GM12878 (cell line): ENCODE measurements around the gene ANKS1A. TPM values are rescaled to one million over a fixed set of nuclear protein-coding genes. Genes with fewer than 3 reads are reported as not detected.

ENCODE experiments used
- ATAC-seq: fragments of 200-7000 bp; cut with Tn5 transposase; 3 replicates; pipeline ENCODE4 v1.9.1; 2020; ENCODE audit warnings: mild to moderate bottlenecking, moderate library complexity
- BruUV-seq: library from RNA; stranded (reverse); fragments of 400-500 nt; replicated peaks from 2 replicates; lab custom pipeline; 2021; lab: Mats Ljungman, UMichigan
- CTCF ChIA-PET: fragments of 300-600 bp; sonication (Branson Sonifier 250); formaldehyde crosslinking; extraction: SDS; loops from one replicate; lab custom pipeline; 2021; ENCODE audit warnings: inconsistent platforms; lab: Yijun Ruan, JAX
- POLR2A ChIA-PET: fragments of 350-600 bp; formaldehyde crosslinking; extraction: SDS; loops from one replicate; lab custom pipeline; 2021; ENCODE audit warnings: inconsistent platforms; lab: Charles Lee
- RAD21 ChIA-PET: fragments of 300-600 bp; sonication (Branson Sonifier 250); formaldehyde crosslinking; loops from one replicate; lab custom pipeline; 2023; ENCODE audit warnings: antibody characterized with exemption; ENCODE audit not compliant: unreplicated experiment; lab: Charles Lee
- SMC1A ChIA-PET: fragments of 300-600 bp; sonication (Branson Sonifier 250); formaldehyde crosslinking; loops from one replicate; lab custom pipeline; 2023; ENCODE audit not compliant: unreplicated experiment, uncharacterized antibody; lab: Charles Lee
- DNase-seq: peaks from one replicate; pipeline ENCODE4 v3.0.0-alpha.2; 2011; ENCODE audit warnings: low read depth, low spot score
- FAIRE-seq: peaks from 3 replicates; lab custom pipeline; 2011; peaks lifted over from hg19 to GRCh38; lab: Jason Lieb, UNC
- H2AFZ ChIP-seq: 2 replicates; pipeline ENCODE4 v1.6.0; 2011; ENCODE audit warnings: low read depth, low read length, control low read depth; ENCODE audit not compliant: control insufficient read depth
- H3K27ac ChIP-seq: 2 replicates; pipeline ENCODE4 v1.5.1; 2011; ENCODE audit warnings: control low read depth; ENCODE audit not compliant: control insufficient read depth, insufficient read depth
- H3K27me3 ChIP-seq, 2 experiments: replicated peaks in 1 of 2; 2 replicates each; pipeline versions ENCODE4 v1.6.0 to v1.6.1; 2011; ENCODE audit warnings: low read length in 1 of 2; ENCODE audit not compliant: control insufficient read depth in 2 of 2, insufficient read depth in 2 of 2
- H3K36me3 ChIP-seq, 2 experiments: 2 replicates each; pipeline ENCODE4 v1.5.1; 2011; ENCODE audit warnings: low read length in 1 of 2; ENCODE audit not compliant: control insufficient read depth in 2 of 2, insufficient read depth in 2 of 2
- H3K4me1 ChIP-seq: 2 replicates; pipeline ENCODE4 v1.6.1; 2011; ENCODE audit warnings: mild to moderate bottlenecking, low read length, moderate library complexity, mixed read lengths; ENCODE audit not compliant: control insufficient read depth, insufficient read depth
- H3K4me2 ChIP-seq: 2 replicates; pipeline ENCODE4 v1.6.0; 2011; ENCODE audit warnings: control low read depth; ENCODE audit not compliant: control insufficient read depth, insufficient read depth
- H3K4me3 ChIP-seq: fragments of 200-600 bp; sonication (generic); 2 replicates; pipeline ENCODE4 v1.5.1; 2016
- H3K79me2 ChIP-seq: 2 replicates; pipeline ENCODE4 v1.6.0; 2011; ENCODE audit warnings: low read length; ENCODE audit not compliant: control insufficient read depth, insufficient read depth
- H3K9ac ChIP-seq: 2 replicates; pipeline ENCODE4 v1.8.0; 2011; ENCODE audit warnings: low read length, control low read depth, mixed read lengths; ENCODE audit not compliant: control insufficient read depth, insufficient read depth
- H3K9me3 ChIP-seq: replicated peaks from 3 replicates; pipeline ENCODE4 v1.5.1; 2011; ENCODE audit warnings: mild to moderate bottlenecking, low read length; ENCODE audit not compliant: control insufficient read depth, insufficient read depth
- H4K20me1 ChIP-seq: 2 replicates; pipeline ENCODE4 v1.6.0; 2011; ENCODE audit not compliant: control insufficient read depth, insufficient read depth
- BHLHE40 ChIP-seq, 2 experiments: fragments of 450-650 bp in 1 of 2; IDR thresholded peaks; 2 replicates each; pipeline ENCODE4 v1.6.1; 2011 to 2017; ENCODE audit warnings: low read depth in 2 of 2, borderline replicate concordance in 1 of 2, improper control_type of control experiment in 1 of 2, low read length in 1 of 2, mild to moderate bottlenecking in 1 of 2
- CEBPB ChIP-seq, 2 experiments: fragments of 150-350 bp in 1 of 2; IDR thresholded peaks; 2 replicates each; pipeline ENCODE4 v1.6.1; 2012 to 2014; ENCODE audit warnings: low read depth in 2 of 2, low read length in 2 of 2, borderline replicate concordance in 1 of 2, inconsistent platforms in 1 of 2
- ESRRA ChIP-seq: IDR thresholded peaks from 2 replicates; pipeline ENCODE4 v1.6.1; 2012; ENCODE audit warnings: mild to moderate bottlenecking, low read length, improper control_type of control experiment
- JUNB ChIP-seq: IDR thresholded peaks from 2 replicates; pipeline ENCODE4 v1.6.1; 2016; ENCODE audit warnings: antibody characterized with exemption, mild to moderate bottlenecking
- KLF5 ChIP-seq: fragments of 450-650 bp; IDR thresholded peaks from 2 replicates; pipeline ENCODE4 v1.6.1; 2014; ENCODE audit warnings: mild to moderate bottlenecking; ENCODE audit not compliant: partially characterized antibody
- MTA2 ChIP-seq: fragments of 450-650 bp; IDR thresholded peaks from 2 replicates; pipeline ENCODE4 v1.6.1; 2016; ENCODE audit warnings: low read depth, mild to moderate bottlenecking, moderate library complexity
- NFYA ChIP-seq: IDR thresholded peaks from 2 replicates; pipeline ENCODE4 v1.6.1; 2011; ENCODE audit warnings: low read depth, mild to moderate bottlenecking, low read length, improper control_type of control experiment, borderline replicate concordance
- PAX5 ChIP-seq: IDR thresholded peaks from 2 replicates; pipeline ENCODE4 v1.6.1; 2011; ENCODE audit warnings: low read depth, low read length, borderline replicate concordance
- RUNX3 ChIP-seq: IDR thresholded peaks from 2 replicates; pipeline ENCODE4 v1.6.1; 2012; ENCODE audit warnings: low read length, inconsistent platforms
- SMARCA5 ChIP-seq: fragments of 450-650 bp; IDR thresholded peaks from 2 replicates; pipeline ENCODE4 v1.6.1; 2017; ENCODE audit warnings: mild to moderate bottlenecking
- STAT1 ChIP-seq: fragments of 450-650 bp; conservative IDR thresholded peaks from 2 replicates; pipeline ENCODE4 v1.6.1; 2014; ENCODE audit warnings: antibody characterized with exemption, mild to moderate bottlenecking
- TARDBP ChIP-seq: IDR thresholded peaks from 2 replicates; pipeline ENCODE4 v1.6.1; 2016; ENCODE audit warnings: borderline replicate concordance
- ZBED1 ChIP-seq: IDR thresholded peaks from 2 replicates; pipeline ENCODE4 v1.6.1; 2016; ENCODE audit warnings: borderline replicate concordance
- ZNF24 ChIP-seq: fragments of 450-650 bp; IDR thresholded peaks from 2 replicates; pipeline ENCODE4 v1.6.1; 2017; ENCODE audit warnings: antibody characterized with exemption, mild to moderate bottlenecking
- WGBS: methylation state at CpG from one replicate; pipeline ENCODE4 v1.1.6; 2016; ENCODE audit warnings: low lambda C conversion rate; ENCODE audit not compliant: insufficient replicate concordance, insufficient coverage; ENCODE audit errors: missing lambda C conversion rate; 5-methylcytosine and 5-hydroxymethylcytosine counted together
- in situ Hi-C: fragments of 300-500 bp; cut with MboI; formaldehyde crosslinking; loops from 9 replicates; pipeline ENCODE4 v1.14.3; 2018; ENCODE audit warnings: mixed read lengths
- intact Hi-C: fragments of 100-400 bp; cut with micrococcal nuclease; formaldehyde crosslinking; loops from one replicate; pipeline ENCODE4 v1.14.2; 2022; ENCODE audit not compliant: unreplicated experiment
- polyA plus RNA-seq, 11 experiments: library from polyadenylated mRNA; depleted of rRNA in 4 of 11; unstranded in 6 of 11; stranded (reverse) in 5 of 11; fragments of >200 nt; fragmentation: Nextera tagmentation in 4 of 11; fragmentation: Illumina TruSeq in 1 of 11; extraction: Ambion mirVana in 4 of 11; extraction: Trizol in 1 of 11; gene quantifications; 1 replicate in 1 of 11; 2 replicates in 10 of 11; pipeline versions ENCODE4 v1.2.1 to v1.2.3, GENCODE V29; 2011 to 2016; ENCODE audit warnings: inconsistent platforms in 2 of 11, missing spikeins in 2 of 11, low read depth in 1 of 11
- total RNA-seq, 4 experiments: library from RNA; depleted of rRNA in 3 of 4; stranded (reverse); fragments of >200 nt in 3 of 4; fragmentation: Illumina TruSeq in 1 of 4; extraction: Trizol in 1 of 4; gene quantifications; 2 replicates each; pipeline versions ENCODE4 v1.2.1 to v1.2.3, GENCODE V29; 2013 to 2021
- TF ChIP-seq, protein P1 (sequence below): fragments of 450-650 bp; IDR thresholded peaks from 2 replicates; pipeline ENCODE4 v1.6.1; 2016; ENCODE audit warnings: mild to moderate bottlenecking
- TF ChIP-seq, protein P2 (sequence below): fragments of 450-650 bp; IDR thresholded peaks from 2 replicates; pipeline ENCODE4 v1.6.1; 2017; ENCODE audit warnings: borderline replicate concordance
- TF ChIP-seq, protein P3 (sequence below): IDR thresholded peaks from 2 replicates; pipeline ENCODE4 v1.6.1; 2012; ENCODE audit warnings: improper control_type of control experiment, low read depth, low read length; ENCODE audit not compliant: insufficient replicate concordance

The ANKS1A gene
- total and polyA plus RNA-seq, 10 of the 15 experiments (the other 5 are each of a cell fraction or from before 2014, with no cell fraction given), result 0.60 to 7.0 (median 3.0) TPM

DNA sequence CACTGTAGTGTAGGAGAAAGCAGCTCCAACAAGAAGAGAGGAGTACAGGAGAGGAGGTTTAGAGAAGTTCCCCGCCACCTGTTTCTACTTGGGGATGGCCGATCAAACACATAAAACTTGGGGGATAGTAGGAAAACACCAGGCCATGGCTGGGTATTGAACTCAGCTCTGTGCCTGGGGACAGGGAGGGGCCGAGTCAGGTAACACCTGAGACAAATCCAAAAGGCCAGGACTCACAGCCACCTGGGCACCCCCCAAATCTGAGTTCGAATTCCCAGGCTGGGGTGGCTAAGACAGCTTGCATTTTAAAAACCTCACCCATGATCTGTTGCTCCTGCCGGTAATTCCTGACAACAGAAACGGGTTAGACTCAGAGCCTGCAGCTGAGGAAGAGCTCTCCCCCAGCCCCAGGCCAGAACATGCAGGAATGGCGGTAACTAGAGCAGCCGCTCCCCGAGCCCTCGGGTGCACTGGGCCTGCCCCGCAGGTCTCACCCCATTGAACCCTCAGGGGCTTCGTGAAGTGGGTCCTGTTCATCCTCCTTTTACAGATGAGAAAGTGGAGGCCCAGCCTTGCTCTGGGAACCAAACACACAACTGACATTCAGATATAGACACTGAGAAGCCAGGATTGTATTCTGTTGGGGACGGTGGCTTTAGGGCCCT is 191.1 kb downstream of the ANKS1A start:
- Histone ChIP-seq H3K27me3 (no peaks in the 10 kb centered on the region), H3K79me2 (no peaks in the 10 kb centered on the region), H3K9me3 (no peaks in the 10 kb centered on the region), H3K36me3 (no peaks in the 10 kb centered on the region; a peak in 2 of 4 replicates), H3K4me1 (no peaks in the 10 kb centered on the region), H3K4me3 (no peak overlapping the region), H3K4me2 (no peak overlapping the region), H3K27ac (no peak overlapping the region), H3K9ac (no peak overlapping the region), H4K20me1 (no peaks in the 10 kb centered on the region), H2AFZ (no peak overlapping the region)
- ChIA-PET SMC1A (no interaction called here), RAD21 (no interaction called here), CTCF (no interaction called here), POLR2A (no interaction called here)
- in situ Hi-C loops (no loop called here), intact Hi-C loops (no loop called here)
- no peak for ATAC-seq
- WGBS, result 85% methylated on average over 13 of the region's 13 CpGs
- FAIRE-seq, result no peak
- TF ChIP-seq MTA2, result no peak
- TF ChIP-seq, protein P1, sequence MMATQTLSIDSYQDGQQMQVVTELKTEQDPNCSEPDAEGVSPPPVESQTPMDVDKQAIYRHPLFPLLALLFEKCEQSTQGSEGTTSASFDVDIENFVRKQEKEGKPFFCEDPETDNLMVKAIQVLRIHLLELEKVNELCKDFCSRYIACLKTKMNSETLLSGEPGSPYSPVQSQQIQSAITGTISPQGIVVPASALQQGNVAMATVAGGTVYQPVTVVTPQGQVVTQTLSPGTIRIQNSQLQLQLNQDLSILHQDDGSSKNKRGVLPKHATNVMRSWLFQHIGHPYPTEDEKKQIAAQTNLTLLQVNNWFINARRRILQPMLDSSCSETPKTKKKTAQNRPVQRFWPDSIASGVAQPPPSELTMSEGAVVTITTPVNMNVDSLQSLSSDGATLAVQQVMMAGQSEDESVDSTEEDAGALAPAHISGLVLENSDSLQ, result no peak
- no peak for TF ChIP-seq CEBPB (IDR thresholded peaks at IDR 0.05; ENCODE audit: borderline replicate concordance in 1 of 2, low read depth in 2 of 2, low read length in 2 of 2)
- no peak for TF ChIP-seq STAT1
- TF ChIP-seq NFYA, result no peak
- TF ChIP-seq, protein P2, sequence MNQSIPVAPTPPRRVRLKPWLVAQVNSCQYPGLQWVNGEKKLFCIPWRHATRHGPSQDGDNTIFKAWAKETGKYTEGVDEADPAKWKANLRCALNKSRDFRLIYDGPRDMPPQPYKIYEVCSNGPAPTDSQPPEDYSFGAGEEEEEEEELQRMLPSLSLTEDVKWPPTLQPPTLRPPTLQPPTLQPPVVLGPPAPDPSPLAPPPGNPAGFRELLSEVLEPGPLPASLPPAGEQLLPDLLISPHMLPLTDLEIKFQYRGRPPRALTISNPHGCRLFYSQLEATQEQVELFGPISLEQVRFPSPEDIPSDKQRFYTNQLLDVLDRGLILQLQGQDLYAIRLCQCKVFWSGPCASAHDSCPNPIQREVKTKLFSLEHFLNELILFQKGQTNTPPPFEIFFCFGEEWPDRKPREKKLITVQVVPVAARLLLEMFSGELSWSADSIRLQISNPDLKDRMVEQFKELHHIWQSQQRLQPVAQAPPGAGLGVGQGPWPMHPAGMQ, result no peak
- TF ChIP-seq RUNX3, result no peak
- TF ChIP-seq, protein P3, sequence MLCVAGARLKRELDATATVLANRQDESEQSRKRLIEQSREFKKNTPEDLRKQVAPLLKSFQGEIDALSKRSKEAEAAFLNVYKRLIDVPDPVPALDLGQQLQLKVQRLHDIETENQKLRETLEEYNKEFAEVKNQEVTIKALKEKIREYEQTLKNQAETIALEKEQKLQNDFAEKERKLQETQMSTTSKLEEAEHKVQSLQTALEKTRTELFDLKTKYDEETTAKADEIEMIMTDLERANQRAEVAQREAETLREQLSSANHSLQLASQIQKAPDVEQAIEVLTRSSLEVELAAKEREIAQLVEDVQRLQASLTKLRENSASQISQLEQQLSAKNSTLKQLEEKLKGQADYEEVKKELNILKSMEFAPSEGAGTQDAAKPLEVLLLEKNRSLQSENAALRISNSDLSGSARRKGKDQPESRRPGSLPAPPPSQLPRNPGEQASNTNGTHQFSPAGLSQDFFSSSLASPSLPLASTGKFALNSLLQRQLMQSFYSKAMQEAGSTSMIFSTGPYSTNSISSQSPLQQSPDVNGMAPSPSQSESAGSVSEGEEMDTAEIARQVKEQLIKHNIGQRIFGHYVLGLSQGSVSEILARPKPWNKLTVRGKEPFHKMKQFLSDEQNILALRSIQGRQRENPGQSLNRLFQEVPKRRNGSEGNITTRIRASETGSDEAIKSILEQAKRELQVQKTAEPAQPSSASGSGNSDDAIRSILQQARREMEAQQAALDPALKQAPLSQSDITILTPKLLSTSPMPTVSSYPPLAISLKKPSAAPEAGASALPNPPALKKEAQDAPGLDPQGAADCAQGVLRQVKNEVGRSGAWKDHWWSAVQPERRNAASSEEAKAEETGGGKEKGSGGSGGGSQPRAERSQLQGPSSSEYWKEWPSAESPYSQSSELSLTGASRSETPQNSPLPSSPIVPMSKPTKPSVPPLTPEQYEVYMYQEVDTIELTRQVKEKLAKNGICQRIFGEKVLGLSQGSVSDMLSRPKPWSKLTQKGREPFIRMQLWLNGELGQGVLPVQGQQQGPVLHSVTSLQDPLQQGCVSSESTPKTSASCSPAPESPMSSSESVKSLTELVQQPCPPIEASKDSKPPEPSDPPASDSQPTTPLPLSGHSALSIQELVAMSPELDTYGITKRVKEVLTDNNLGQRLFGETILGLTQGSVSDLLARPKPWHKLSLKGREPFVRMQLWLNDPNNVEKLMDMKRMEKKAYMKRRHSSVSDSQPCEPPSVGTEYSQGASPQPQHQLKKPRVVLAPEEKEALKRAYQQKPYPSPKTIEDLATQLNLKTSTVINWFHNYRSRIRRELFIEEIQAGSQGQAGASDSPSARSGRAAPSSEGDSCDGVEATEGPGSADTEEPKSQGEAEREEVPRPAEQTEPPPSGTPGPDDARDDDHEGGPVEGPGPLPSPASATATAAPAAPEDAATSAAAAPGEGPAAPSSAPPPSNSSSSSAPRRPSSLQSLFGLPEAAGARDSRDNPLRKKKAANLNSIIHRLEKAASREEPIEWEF, result no peak
- no peak for TF ChIP-seq ZNF24
- TF ChIP-seq SMARCA5, result no peak
- TF ChIP-seq TARDBP, result no peak
- no peak for TF ChIP-seq KLF5
- no peak for TF ChIP-seq BHLHE40 (IDR thresholded peaks at IDR 0.05; ENCODE audit: borderline replicate concordance in 1 of 2, low read depth in 2 of 2, low read length in 1 of 2)
- no peak for TF ChIP-seq PAX5
- TF ChIP-seq JUNB, result no peak
- TF ChIP-seq ZBED1, result no peak
- TF ChIP-seq ESRRA, result no peak
- BruUV-seq, result no TSS peak
- no peak for DNase-seq
